ENCODE data around the gene ACSF3. TPM values are rescaled to one million over a fixed set of nuclear protein-coding genes. Genes with fewer than 3 reads are reported as not detected.

ACSF3 gene
- total and polyA plus RNA-seq, 3 donors from 2014 or later = 30.3 to 70.1 (median 61.0) TPM

DNA sequence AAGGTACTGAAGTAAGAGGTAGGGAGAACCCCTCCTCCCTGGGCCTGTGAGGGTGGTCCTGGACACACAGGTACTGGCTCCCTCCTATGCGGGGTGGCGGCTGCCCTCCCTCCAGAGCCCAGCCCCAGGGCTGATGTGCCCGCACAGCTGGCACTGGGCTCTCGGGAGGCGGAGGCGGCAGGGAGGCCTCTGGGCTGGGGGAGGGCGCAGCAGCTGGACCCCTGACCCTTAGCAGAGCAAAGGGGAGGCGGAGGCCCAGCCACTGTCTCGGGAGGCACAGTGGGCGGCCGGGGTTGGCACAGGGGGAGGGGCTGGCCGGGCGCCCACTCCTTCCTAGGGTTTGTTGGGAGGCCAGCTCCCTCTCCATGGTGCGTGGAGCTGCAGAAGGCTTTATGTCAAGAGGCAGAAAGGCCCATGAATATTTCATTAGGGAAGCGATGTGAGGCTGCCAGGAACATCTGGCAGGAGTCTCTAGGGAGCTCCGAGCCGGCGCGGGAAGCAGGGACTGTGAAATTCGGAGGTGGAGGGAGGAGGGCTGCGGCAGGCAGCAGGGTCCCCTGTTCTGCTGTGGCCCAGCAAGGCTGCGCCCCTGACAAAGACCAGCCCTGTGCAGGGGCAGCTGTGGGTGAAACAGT is 44.1 kb upstream of the ACSF3 start:
- Histone ChIP-seq H3K9me3 (no peaks in the 10 kb centered on the region), H3K4me1 (no peaks in the 10 kb centered on the region), H3K27me3 (no peaks in the 10 kb centered on the region), H3K27ac (no peak overlapping the region), H3K4me3 (no peak overlapping the region), H3K36me3 (ENCODE audit: low read depth, missing control alignments) (no peaks in the 10 kb centered on the region)
- no peak for DNase-seq
- WGBS, 2 donors = 38 to 39% methylated on average over 12 to 22 of the region's 22 CpGs
- intact Hi-C loops (cut with DNase I; ENCODE audit: low total_unique reads) = no loop called here
- TF ChIP-seq, protein P1, sequence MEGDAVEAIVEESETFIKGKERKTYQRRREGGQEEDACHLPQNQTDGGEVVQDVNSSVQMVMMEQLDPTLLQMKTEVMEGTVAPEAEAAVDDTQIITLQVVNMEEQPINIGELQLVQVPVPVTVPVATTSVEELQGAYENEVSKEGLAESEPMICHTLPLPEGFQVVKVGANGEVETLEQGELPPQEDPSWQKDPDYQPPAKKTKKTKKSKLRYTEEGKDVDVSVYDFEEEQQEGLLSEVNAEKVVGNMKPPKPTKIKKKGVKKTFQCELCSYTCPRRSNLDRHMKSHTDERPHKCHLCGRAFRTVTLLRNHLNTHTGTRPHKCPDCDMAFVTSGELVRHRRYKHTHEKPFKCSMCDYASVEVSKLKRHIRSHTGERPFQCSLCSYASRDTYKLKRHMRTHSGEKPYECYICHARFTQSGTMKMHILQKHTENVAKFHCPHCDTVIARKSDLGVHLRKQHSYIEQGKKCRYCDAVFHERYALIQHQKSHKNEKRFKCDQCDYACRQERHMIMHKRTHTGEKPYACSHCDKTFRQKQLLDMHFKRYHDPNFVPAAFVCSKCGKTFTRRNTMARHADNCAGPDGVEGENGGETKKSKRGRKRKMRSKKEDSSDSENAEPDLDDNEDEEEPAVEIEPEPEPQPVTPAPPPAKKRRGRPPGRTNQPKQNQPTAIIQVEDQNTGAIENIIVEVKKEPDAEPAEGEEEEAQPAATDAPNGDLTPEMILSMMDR (IDR thresholded peaks at IDR 0.05) = no peak

DNA sequence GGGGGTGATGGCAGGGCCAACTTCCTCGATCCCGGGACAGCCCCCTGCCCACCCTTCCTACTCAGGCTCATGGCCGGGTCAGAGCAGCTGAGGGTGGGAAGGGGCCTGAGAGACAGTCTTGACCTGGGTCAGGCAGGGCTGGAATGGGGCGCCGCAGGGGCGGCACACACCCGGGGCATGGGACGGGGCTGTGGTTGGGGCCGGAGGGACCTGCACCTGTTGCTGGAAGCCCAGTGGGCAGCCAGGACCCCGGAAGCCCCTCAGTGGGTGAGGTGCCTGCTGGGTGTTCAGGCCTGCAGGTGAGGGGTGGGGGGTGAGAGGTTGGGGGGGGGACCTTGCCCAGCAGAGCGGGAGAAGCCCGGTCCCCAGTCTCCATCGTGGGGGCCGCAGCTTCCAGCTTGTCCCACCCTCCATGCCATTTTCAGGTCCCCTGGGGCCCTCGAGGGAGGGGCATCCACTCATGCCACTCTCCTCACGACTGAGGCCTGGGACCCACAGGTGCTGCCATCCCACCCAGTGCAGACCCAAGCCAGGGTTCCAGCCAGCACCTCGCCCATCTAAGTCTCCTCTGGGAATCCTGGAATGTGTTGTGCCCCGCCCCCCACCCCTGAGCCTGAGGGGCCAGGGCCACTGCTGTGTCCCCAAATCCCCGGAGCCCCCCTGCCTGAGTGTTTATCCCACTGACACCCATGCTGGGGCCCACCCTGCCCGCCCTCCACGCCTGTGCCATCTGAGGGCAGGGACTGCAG is 43.4 kb upstream of the ACSF3 start:
- no peaks in the 10 kb centered on the region for H3K36me3 ChIP-seq (ENCODE audit: low read depth, missing control alignments)
- DNase-seq = no peak
- H3K9me3 ChIP-seq = no peaks in the 10 kb centered on the region
- H3K4me1 ChIP-seq = no peaks in the 10 kb centered on the region
- no peak for TF ChIP-seq POLR2A (IDR thresholded peaks at IDR 0.05)
- TF ChIP-seq, protein P1 (IDR thresholded peaks at IDR 0.05) = no peak
- intact Hi-C loops (cut with DNase I; ENCODE audit: low total_unique reads) = no loop called here
- no peak overlapping the region for H3K27ac ChIP-seq
- H3K27me3 ChIP-seq = no peaks in the 10 kb centered on the region
- 72 to 73% methylated on average over 5 to 17 of the region's 21 CpGs for WGBS, 2 donors
- H3K4me3 ChIP-seq = no peak overlapping the region

DNA sequence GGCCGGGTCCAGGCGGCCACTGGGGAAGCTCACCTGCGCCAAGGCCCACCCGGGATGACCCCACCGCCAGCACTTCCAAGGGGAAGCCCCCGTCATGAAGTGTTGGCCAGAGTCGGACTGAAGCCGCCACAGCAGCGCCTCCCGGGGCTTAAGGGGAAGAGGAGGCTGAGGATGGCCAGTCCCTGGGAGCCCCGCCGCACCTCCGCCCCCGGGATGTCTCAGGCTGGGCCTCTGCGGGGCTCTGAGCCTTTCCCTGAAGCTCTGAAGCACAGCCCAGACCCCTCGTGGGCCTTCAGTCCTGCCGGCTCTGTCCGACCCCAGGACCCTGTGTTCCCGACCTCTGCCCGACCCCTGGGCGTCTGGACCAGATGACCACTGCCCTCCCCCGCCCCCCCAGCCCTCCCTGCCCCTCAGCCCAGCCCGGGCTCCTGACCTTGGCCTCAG is 42.8 kb upstream of the ACSF3 start:
- intact Hi-C loops (cut with DNase I; ENCODE audit: low total_unique reads) = no loop called here
- Histone ChIP-seq H3K27me3 (no peaks in the 10 kb centered on the region), H3K4me3 (no peak overlapping the region), H3K4me1 (no peaks in the 10 kb centered on the region), H3K36me3 (ENCODE audit: low read depth, missing control alignments) (no peaks in the 10 kb centered on the region), H3K9me3 (no peaks in the 10 kb centered on the region), H3K27ac (no peak overlapping the region)
- TF ChIP-seq POLR2A (IDR thresholded peaks at IDR 0.05) = no peak
- TF ChIP-seq, protein P1 (IDR thresholded peaks at IDR 0.05) = no peak
- DNase-seq = no peak
- 53% methylated on average over 23 of the region's 23 CpGs; no CpG with 5 or more reads in 1 of the 2 donors for WGBS, 2 donors

DNA sequence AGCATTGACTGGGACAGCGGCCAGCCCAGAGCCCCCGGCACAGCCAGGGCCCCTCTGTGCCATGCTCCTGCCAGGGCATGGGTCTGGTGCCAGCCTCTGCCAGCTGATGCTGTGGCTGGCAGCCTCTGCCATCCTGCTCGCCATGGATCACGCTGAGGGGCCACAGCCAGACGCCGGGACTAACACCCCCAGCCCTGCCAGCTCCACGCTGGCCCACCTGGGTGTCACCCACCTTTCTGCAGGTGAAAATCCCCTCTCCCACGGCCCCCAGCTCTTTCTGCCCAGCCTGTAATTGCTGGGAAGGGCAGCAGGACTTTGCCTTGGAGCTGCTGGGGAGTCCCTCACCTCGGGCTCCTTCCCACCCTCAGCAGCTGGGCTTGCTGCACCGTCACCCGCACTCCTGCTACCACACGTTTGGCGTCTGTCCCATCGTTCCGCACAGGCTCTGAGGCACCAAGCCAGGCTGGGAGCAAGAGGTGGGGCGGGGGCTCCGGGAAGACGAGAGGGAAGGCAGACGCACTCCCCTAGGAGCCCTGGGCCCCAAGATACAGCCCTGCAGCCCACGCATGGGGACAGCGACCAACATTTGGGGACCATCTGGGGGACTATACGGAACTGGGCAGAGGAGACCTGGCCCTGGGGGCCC is 42.0 kb upstream of the ACSF3 start:
- DNase-seq = no peak
- Histone ChIP-seq H3K27me3 (no peaks in the 10 kb centered on the region), H3K36me3 (ENCODE audit: low read depth, missing control alignments) (no peaks in the 10 kb centered on the region), H3K4me3 (no peak overlapping the region), H3K27ac (no peak overlapping the region), H3K4me1 (no peaks in the 10 kb centered on the region), H3K9me3 (no peaks in the 10 kb centered on the region)
- intact Hi-C loops (cut with DNase I; ENCODE audit: low total_unique reads) = no loop called here
- TF ChIP-seq POLR2A (IDR thresholded peaks at IDR 0.05) = no peak
- TF ChIP-seq, protein P1 (IDR thresholded peaks at IDR 0.05) = no peak
- WGBS, 2 donors = 76 to 81% methylated on average over 11 to 21 of the region's 22 CpGs

Measured in testis (tissue), 3 donors.